AML-193 (cell line): ENCODE data around the gene CPPED1.

Experiments
- DNase-seq, 2 experiments: peaks; one replicate each; lab custom pipeline; 2025; lab: John Stamatoyannopoulos, UW

CPPED1 gene

DNA sequence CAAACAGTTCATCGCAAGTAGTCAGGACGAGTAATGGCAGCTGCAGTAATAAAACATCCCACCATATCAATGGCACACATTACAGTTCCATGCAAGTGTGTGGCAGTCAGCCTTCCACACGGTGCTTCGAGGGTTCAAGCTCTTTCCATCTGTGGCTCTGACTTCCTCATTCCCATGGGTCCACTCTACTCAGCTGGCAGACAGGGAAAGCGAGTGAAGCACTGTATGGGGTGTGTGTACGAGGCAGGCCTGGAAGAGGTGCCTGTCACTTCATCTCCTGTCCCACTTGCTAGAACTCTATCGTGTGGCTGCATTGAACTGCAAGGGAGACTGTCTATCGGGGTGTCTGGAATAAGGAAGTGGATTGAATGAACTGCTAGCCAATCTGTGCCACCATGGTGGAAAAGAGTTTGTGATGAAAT, 160.6 kb downstream of the CPPED1 start:
- DNase-seq, result no peak

DNA sequence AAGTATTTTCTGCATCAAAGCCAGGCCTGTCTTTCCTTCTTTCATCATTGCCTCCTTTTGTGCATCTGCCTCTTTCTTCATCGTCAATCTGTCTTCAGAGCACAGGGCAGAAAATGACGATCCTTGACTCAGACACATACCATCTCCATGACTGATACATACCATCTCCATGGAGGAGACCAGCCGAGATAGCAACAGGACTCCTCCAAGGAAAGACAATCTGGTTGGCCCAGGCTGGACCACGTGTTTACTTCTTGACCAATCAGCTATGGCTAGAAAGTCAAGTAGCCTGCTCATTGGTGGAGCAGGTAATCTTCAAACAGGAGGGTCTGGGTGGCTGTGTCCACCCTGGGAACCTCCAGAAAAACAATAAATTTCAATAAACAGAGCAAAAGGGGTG, 164.6 kb downstream of the CPPED1 start:
- no peak for DNase-seq

DNA sequence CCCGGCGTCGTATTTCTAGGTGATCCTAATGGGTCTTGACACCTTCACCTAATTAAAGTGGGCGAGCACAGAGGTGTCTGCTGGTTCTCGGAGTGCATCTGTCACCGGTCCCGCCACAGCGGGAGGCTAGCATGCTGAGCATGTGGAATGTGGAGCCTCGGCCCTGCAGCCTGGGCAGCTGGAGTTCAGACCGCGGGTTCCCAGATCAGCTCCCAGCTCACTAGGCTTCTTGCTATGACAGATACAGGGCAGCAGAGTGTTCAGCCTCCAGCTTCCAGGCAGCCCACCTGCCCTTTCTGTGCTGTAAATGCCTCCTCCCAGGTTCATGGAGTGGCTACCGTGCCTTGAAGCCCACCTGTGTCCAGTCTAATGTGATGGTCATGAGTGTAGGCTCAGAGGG, 166.7 kb downstream of the CPPED1 start:
- DNase-seq, result no peak

DNA sequence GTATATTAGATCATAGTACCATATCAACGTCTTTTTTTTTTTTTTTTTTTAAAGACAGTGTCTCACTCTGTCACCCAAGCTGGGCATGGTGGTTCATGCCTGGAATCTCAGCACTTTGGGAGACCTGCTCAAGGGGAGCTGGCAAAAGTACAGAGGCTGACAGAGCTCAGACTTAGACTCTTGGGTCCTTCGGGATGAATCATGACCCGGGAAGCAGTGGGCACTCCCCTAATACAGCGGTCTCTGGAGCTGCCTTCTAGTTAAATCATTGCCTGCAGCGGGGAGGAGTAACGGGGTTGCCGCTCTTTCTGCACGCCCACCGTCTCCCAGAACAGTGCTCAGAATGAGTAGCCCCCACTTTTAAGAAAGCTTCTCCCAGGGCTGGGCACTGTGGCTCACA, 174.4 kb downstream of the CPPED1 start:
- no peak for DNase-seq

DNA sequence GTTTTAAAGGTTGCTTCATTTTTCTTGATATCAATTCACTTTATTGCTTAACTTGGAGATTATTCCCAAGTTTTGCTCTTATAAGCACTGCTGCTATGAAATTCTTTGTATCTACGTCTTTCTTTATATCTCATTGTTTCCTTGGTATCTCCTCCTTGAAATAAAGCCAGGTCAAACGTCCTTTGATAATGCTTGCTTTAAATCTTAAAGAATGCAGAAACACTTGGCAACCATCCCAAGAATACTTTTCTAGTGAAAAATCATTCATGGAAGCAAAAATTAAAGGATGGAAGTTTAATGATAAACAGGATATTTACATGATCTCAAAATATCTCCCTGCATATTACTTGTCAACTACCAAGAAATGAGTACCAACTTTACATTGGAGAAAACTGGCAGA, 175.2 kb downstream of the CPPED1 start:
- no peak for DNase-seq

DNA sequence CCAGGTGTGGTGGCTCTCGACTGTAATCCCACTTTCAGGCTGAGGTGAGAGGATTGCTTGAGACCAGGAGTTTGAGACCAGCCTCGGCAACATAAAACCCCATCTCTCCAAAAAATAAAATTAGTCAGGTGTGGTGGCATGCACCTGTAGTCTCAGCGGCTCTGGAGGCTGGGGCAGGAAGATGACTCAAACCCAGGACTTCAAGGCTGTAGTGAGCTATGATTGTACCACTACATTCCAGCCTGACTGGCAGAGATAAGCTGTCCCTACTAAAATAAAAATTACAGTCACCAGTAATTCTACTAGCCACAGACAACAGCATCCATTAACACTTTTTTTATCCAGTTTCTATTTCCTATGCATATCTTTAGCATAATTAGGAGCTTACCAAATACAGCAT, 176.3 kb downstream of the CPPED1 start:
- no peak for DNase-seq

GRCh38 chr16:12626411-12626810, 177.3 kb downstream of the CPPED1 start:
- no peak for DNase-seq

- DNase-seq, result no peak
These were observed 178.0 kb downstream of the CPPED1 start for GRCh38 chr16:12625716-12626115.

GRCh38 chr16:12625068-12625467, 178.6 kb downstream of the CPPED1 start:
- DNase-seq, result no peak

DNA sequence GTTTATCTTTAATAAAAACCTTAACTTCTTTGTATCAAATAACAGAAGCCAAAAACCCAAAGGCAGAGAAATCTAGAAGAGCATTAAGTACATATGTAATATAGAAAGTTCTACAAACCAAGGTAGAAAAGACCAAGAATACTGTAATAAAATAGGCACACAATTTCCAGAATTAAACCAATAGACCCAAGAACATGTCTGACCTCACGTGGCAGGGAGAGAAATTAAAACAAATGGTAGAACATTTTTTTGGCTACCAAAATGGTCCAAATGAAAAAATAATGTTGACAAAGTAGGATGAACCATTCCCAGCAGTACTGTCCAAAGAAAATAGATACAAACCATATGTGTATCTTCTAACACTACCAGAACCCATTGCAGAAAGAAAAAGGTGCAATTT, 183.5 kb downstream of the CPPED1 start:
- DNase-seq, result no peak

GRCh38 chr16:12618515-12618914, 185.2 kb downstream of the CPPED1 start:
- no peak for DNase-seq

- no peak for DNase-seq
These were observed 186.3 kb downstream of the CPPED1 start for GRCh38 chr16:12617401-12617819.

- no peak for DNase-seq
These were observed 188.9 kb downstream of the CPPED1 start for GRCh38 chr16:12614662-12615278.

DNA sequence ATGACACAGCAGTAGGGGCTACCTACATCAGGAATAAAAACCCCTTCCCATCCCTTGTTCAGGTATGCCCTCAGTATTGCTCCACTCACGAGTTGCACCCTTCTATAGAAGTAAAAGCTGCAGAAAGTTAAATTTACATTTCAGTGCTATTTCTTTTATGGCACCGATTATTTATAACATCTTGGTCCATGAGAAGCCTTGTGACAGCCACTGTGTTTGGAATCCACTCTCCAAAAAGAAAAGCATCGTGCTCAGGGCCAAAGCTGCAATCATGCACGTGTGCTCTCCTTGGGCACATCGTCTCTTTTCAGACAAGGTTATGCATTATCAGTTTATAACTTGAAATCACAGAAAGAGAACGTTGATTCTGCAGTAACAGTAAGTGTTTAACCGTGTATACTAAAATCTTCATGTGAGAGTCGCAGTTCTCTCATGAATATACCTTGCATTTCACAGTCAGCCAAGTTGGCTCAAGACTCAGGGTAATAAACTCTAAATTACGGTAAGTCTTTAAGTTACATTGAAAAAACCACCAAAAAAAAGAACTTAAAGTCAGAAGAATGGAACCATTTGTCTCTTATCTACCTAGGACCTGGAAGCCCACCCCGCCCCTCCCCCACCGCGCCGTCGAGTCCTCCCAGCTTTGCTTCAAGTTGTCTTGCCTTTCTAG, 189.6 kb downstream of the CPPED1 start:
- DNase-seq, result no peak

DNA sequence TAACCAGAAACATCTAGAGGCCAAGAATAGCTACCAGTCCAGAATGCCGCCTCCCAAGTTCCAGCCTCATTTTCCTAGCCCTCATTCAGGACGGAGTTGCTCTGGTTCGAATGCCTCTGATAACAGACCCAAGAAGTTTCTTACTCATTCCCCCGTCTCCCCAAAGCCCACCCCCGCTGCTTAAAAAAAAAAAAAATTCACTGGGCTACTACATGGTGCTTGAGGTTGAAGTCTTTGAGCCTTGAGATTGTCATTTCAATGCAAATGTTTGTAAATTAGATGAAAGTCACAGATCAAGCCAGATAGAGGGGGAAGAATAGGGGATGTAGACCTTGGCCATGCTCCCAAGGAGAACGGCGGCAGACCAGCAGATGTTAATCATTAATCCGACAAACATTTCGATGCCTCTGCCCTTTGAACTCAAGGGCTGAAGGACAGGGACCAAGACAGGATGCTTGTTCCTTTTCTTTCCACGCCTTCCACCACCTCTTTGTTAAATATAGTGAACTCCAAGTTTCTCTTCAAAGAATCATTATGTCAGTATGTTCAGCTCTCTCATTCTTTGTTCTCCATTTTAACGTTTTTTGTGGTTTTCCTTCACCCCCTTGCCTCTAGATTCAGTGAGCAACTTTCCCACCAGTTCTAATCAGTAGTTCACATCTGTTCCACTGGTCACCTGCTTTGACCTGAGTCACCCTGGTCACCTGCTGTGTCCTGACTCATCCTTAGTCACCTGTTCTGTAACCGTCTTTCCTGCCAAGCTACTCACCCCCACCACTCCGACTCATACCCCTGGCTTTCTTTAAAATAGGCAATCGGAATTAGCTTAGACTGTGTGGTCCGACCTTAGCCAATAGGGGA, 190.3 kb downstream of the CPPED1 start:
- DNase-seq, result no peak

DNA sequence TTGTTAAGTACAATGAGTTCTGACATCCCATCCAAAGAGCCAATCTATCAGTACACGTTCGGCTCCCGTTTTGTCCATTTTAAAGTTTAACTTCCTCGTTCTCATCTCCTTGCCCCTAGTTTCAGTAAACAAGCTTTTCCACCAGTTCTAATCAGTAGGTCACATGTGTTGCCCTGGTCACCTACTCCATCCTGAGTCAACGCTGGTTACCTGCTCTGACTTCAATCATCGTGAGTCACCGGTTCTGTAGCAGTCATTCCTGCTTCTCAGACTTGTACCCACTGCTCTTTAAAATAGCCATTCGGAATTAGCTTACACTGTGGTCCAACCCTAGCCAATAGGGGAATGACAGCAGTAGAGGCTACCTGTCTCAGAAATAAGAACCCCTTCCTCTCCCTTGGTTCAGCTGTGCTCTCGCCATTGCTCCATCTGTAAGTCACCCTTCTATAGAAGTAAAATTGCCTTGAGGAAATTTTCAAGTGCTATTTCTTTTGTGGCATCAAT, 191.0 kb downstream of the CPPED1 start:
- no peak for DNase-seq

DNA sequence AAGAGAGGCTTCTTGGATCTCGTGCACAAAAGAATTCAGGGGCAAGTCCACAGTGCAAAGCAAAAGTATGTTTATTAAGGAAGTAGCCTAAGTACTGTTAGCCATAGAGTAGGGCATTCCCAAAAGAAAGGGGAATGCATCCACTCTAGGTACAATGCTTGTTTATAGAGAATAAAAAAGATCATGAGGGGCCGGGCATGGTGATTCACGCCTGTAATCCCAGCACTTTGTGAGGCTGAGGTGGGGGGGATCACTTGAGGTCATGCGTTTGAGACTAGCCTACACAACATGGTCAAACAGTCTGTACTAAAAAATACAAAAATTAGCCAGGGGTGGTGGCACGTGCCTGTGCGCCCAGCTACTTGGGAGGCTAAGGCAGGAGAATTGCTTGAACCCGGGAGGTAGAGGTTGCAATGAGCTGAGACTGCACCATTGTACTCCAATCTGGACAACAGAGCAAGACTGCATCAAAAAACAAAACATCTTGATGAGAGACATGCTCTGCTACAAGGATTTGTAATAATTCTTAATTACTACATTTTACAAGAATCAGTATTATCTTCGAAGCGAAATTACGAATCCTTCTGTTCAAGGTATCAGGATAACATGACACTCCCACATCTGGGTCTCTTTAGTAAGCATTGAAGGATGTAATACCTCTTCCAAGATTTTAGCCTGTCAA, 191.6 kb downstream of the CPPED1 start:
- no peak for DNase-seq

- DNase-seq, result no peak
These were observed 192.6 kb downstream of the CPPED1 start for GRCh38 chr16:12611006-12611477.

DNA sequence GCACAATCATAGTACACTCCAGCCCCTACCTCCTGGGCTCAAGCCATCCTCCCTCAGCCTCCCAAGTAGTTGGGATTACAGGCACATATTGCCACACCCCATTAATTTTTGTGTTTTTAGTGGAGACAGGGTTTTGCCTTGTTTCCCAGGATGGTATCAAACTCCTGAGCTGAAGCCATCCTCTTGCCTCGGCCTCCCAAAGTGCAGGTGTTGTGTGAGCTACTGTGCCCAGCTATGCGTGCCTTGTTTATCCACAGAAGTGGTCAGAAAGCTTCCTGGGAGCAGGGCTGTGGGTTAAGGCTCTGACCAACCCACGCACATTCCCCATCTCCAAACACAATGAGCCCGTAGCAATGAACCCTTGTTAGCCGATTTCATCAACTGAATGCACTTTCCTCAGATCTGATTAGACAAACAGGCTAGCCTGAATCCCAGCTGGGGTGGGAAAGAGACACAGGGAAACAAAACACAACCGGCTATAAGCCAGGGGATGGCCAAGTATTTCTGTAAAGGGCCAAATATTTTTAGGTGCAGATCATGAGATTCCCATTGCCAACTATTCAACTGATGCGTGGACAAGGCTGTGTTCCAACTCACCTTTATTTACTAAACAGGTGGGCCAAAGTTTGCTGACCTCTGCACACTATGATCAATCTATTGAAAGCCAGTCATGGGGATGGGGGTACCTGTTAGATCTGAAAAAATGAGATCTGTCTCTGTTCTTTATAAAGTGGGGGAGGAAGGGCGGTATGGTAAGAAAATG, 193.6 kb downstream of the CPPED1 start:
- no peak for DNase-seq
